Astrocyte (in vitro differentiated cells and primary cell): ENCODE results near the gene C11orf91.

Experiments
- CTCF ChIP-seq: IDR thresholded peaks from 2 replicates; pipeline ENCODE4 v1.5.1; 2011; ENCODE audit warnings: low read depth, mild to moderate bottlenecking, inconsistent platforms, low read length, moderate library complexity; ENCODE audit not compliant: insufficient read depth
- EZH2 ChIP-seq: IDR thresholded peaks from 2 replicates; pipeline ENCODE4 v1.6.1; 2012; ENCODE audit warnings: mild to moderate bottlenecking, low read length, inconsistent platforms; ENCODE audit not compliant: insufficient read depth

GRCh38 chr11:33730716-33731115 is 30.1 kb upstream of the C11orf91 start:
- TF ChIP-seq CTCF (no peak), EZH2 (no peak)
